IMR-90 (cell line): ENCODE measurements around the gene MON2. TPM values are rescaled to one million over a fixed set of nuclear protein-coding genes. Genes with fewer than 3 reads are reported as not detected.
"Not testable (repeated sequence)": the region's sequence is repeated elsewhere in the genome, so short reads cannot be mapped to it uniquely, and the experiment has no call there.

ENCODE experiments used
- ATAC-seq: fragments of 200-7000 bp; cut with Tn5 transposase; 2 replicates; pipeline ENCODE4 v1.9.1; 2020; ENCODE audit warnings: low read depth, mild to moderate bottlenecking, moderate library complexity
- BruUV-seq: library from RNA; stranded (reverse); fragments of 400-500 nt; replicated peaks from 2 replicates; lab custom pipeline; 2021; lab: Mats Ljungman, UMichigan
- CTCF ChIA-PET: fragments of 300-600 bp; formaldehyde crosslinking; extraction: SDS; loops from one replicate; lab custom pipeline; 2021; ENCODE audit warnings: antibody characterized with exemption; lab: Yijun Ruan, JAX
- POLR2A ChIA-PET: fragments of 300-600 bp; sonication (Branson Sonifier 250); formaldehyde crosslinking; loops from one replicate; lab custom pipeline; 2022; ENCODE audit warnings: antibody characterized with exemption; ENCODE audit not compliant: unreplicated experiment; lab: Charles Lee
- DNase-seq: peaks from one replicate; pipeline ENCODE4 v3.0.0; 2013
- H2AFZ ChIP-seq: replicated peaks from 2 replicates; pipeline ENCODE3; 2013; ENCODE audit warnings: low read length, mild to moderate bottlenecking; ENCODE audit not compliant: poor library complexity
- H2AK5ac ChIP-seq: 2 replicates; pipeline ENCODE4 v1.6.1; 2013; ENCODE audit warnings: low read depth, low read length, inconsistent platforms
- H2AK9ac ChIP-seq: replicated peaks from 2 replicates; pipeline ENCODE3; 2013; ENCODE audit warnings: mild to moderate bottlenecking, low read depth, low read length, moderate library complexity; ENCODE audit not compliant: poor library complexity
- H2BK120ac ChIP-seq: 2 replicates; pipeline ENCODE4 v1.6.1; 2013; ENCODE audit warnings: low read depth, low read length, inconsistent platforms
- H2BK15ac ChIP-seq: 3 replicates; pipeline ENCODE4 v1.6.1; 2013; ENCODE audit warnings: low read depth, low read length, inconsistent platforms
- H2BK20ac ChIP-seq: 2 replicates; pipeline ENCODE4 v1.6.1; 2013; ENCODE audit warnings: low read depth, mild to moderate bottlenecking, inconsistent platforms, low read length, moderate library complexity
- H2BK5ac ChIP-seq: 2 replicates; pipeline ENCODE4 v1.6.1; 2013; ENCODE audit warnings: mild to moderate bottlenecking, low read depth, low read length, inconsistent platforms; ENCODE audit not compliant: poor library complexity, severe bottlenecking
- H3K14ac ChIP-seq: replicated peaks from 2 replicates; pipeline ENCODE4 v1.6.1; 2013; ENCODE audit warnings: low read depth, low read length, inconsistent platforms
- H3K18ac ChIP-seq: 2 replicates; pipeline ENCODE4 v1.6.1; 2013; ENCODE audit warnings: low read depth, low read length, control low read depth
- H3K23ac ChIP-seq: 2 replicates; pipeline ENCODE4 v1.6.1; 2013; ENCODE audit warnings: low read depth, low read length, inconsistent platforms
- H3K27ac ChIP-seq: 2 replicates; pipeline ENCODE4 v1.5.1; 2013; ENCODE audit warnings: mild to moderate bottlenecking, control low read depth, low read length; ENCODE audit not compliant: insufficient read depth
- H3K27me3 ChIP-seq: 2 replicates; pipeline ENCODE4 v1.6.1; 2013; ENCODE audit warnings: low read length; ENCODE audit not compliant: control insufficient read depth, insufficient read depth
- H3K36me3 ChIP-seq: 2 replicates; pipeline ENCODE4 v1.6.1; 2013; ENCODE audit warnings: low read length, mixed read lengths; ENCODE audit not compliant: control insufficient read depth, insufficient read depth
- H3K4ac ChIP-seq: 2 replicates; pipeline ENCODE4 v1.6.1; 2013; ENCODE audit warnings: low read depth, low read length, inconsistent platforms
- H3K4me1 ChIP-seq: 2 replicates; pipeline ENCODE4 v1.6.1; 2013; ENCODE audit warnings: low read length, mixed read lengths; ENCODE audit not compliant: control insufficient read depth, insufficient read depth
- H3K4me2 ChIP-seq: 2 replicates; pipeline ENCODE4 v1.6.1; 2013; ENCODE audit warnings: low read depth, mild to moderate bottlenecking, control low read depth, low read length, moderate library complexity
- H3K4me3 ChIP-seq: 2 replicates; pipeline ENCODE4 v1.5.1; 2013; ENCODE audit warnings: low read depth, mild to moderate bottlenecking, control low read depth, low read length, moderate library complexity; ENCODE audit not compliant: insufficient read depth
- H3K56ac ChIP-seq: 2 replicates; pipeline ENCODE4 v1.6.1; 2013; ENCODE audit warnings: low read length, inconsistent platforms; ENCODE audit not compliant: insufficient read depth; ENCODE audit errors: extremely low read depth
- H3K79me1 ChIP-seq, 2 experiments: 2 replicates each; pipeline ENCODE4 v1.6.1; 2013; ENCODE audit warnings: low read length in 2 of 2, inconsistent platforms in 1 of 2, low read depth in 1 of 2
- H3K9ac ChIP-seq: 2 replicates; pipeline ENCODE4 v1.6.1; 2013; ENCODE audit warnings: low read depth, low read length, control low read depth
- H3K9me1 ChIP-seq: 2 replicates; pipeline ENCODE4 v1.6.1; 2013; ENCODE audit warnings: low read length, inconsistent platforms; ENCODE audit not compliant: insufficient read depth
- H3K9me3 ChIP-seq: 2 replicates; pipeline ENCODE4 v1.6.1; 2013; ENCODE audit warnings: low read length; ENCODE audit not compliant: control insufficient read depth, insufficient read depth
- H4K20me1 ChIP-seq: 2 replicates; pipeline ENCODE4 v1.6.1; 2013; ENCODE audit warnings: low read length, inconsistent platforms; ENCODE audit not compliant: insufficient read depth
- H4K5ac ChIP-seq: 2 replicates; pipeline ENCODE4 v1.6.1; 2013; ENCODE audit warnings: mild to moderate bottlenecking, low read depth, low read length, control low read depth
- H4K8ac ChIP-seq, 2 experiments: 2 replicates each; pipeline ENCODE4 v1.6.1; 2013; ENCODE audit warnings: low read depth in 2 of 2, low read length in 2 of 2, control low read depth in 1 of 2, inconsistent platforms in 1 of 2
- H4K91ac ChIP-seq: 2 replicates; pipeline ENCODE4 v1.6.1; 2013; ENCODE audit warnings: low read depth, low read length, inconsistent platforms; ENCODE audit not compliant: insufficient read depth
- WGBS, 2 experiments: methylation state at CpG; one replicate each; pipeline versions ENCODE4 v1.1.5 to v1.1.7; 2013; ENCODE audit warnings: missing lambda C conversion rate in 2 of 2; ENCODE audit not compliant: insufficient read length in 1 of 2; ENCODE audit errors: extremely low coverage in 2 of 2; 5-methylcytosine and 5-hydroxymethylcytosine counted together
- dilution Hi-C: fragments of 300-500 bp; cut with HindIII; formaldehyde crosslinking; loops from one replicate; pipeline ENCODE4 v1.14.3; 2018; ENCODE audit warnings: low sequenced_read_pairs; ENCODE audit not compliant: unreplicated experiment
- in situ Hi-C: fragments of 300-500 bp; cut with MboI; formaldehyde crosslinking; loops from 3 replicates; pipeline ENCODE4 v1.14.3; 2019; ENCODE audit warnings: low sequenced_read_pairs, inconsistent platforms, mixed read lengths
- intact Hi-C: fragments of 100-400 bp; cut with micrococcal nuclease; formaldehyde crosslinking; loops from 2 replicates; pipeline ENCODE4 v1.10.0; 2022
- polyA plus RNA-seq, 3 experiments: library from polyadenylated mRNA; depleted of rRNA; stranded (reverse); fragments of >200 nt; gene quantifications; 2 replicates each; pipeline ENCODE4 v1.2.3, GENCODE V29; 2012; ENCODE audit warnings: low replicate concordance in 1 of 3
- total RNA-seq: library from RNA; depleted of rRNA; stranded (reverse); fragments of >200 nt; gene quantifications from 2 replicates; pipeline ENCODE4 v1.2.3, GENCODE V29; 2012

Gene MON2
- total and polyA plus RNA-seq, 2 of the 4 experiments (the other 2 are of a cell fraction): 13.2 to 39.3 TPM

DNA sequence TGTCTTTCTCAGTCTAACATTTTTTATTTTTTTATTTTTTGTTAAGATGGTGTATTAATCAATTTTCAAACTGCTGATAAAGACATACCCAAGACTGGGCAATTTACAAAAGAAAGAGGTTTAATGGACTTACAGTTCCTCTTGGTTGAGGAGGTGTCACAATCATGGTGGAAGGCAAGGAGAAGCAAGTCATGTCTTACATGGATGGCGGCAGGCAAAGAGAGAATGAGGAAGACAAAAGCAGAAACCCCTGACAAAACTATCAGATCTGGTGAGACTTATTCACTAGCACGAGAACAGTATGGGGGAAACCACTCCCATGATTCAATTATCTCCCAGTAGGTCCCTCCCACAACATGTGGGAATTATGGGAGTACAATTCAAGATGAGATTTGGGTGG is 11.2 kb upstream of the MON2 start:
- CTCF ChIA-PET: interaction anchor here (0.7 kb wide), 1 partner anchor 20 kb away, joined by 3 read pairs; no protein-coding TSS in a partner anchor
- POLR2A ChIA-PET: not testable (repeated sequence)

More for the DNA sequence above, 11.2 kb upstream of the MON2 start:
- in situ Hi-C loops, H3K56ac ChIP-seq, H4K20me1 ChIP-seq, H2BK120ac ChIP-seq, H2AK9ac ChIP-seq, H3K4me3 ChIP-seq, H3K18ac ChIP-seq, H2AK5ac ChIP-seq, H3K27ac ChIP-seq, H3K36me3 ChIP-seq, H2BK5ac ChIP-seq, H3K4me2 ChIP-seq, H3K4me1 ChIP-seq, DNase-seq, H2AFZ ChIP-seq, H3K79me1 ChIP-seq, H3K9me3 ChIP-seq, H2BK15ac ChIP-seq, intact Hi-C loops, dilution Hi-C loops, H3K23ac ChIP-seq, ATAC-seq, H4K5ac ChIP-seq, H3K9me1 ChIP-seq, H3K14ac ChIP-seq, H2BK20ac ChIP-seq, H4K91ac ChIP-seq, BruUV-seq, H4K8ac ChIP-seq, H3K9ac ChIP-seq, H3K4ac ChIP-seq: not testable (repeated sequence)
- WGBS, 2 experiments: 40% methylated on average over 1 of the region's 2 CpGs; no CpG with 5 or more reads in 1 of the 2 experiments
- peaks cover 10% of the 10 kb centered on the region for H3K27me3 ChIP-seq
